IPS-NIHi11 (cell line): ENCODE measurements around the gene EFCAB3.
"Not testable (repeated sequence)": the region's sequence is repeated elsewhere in the genome, so short reads cannot be mapped to it uniquely, and the experiment has no call there.

Experiments used
- DNase-seq: peaks from one replicate; pipeline ENCODE4 v3.0.0; 2012; ENCODE audit warnings: mixed read lengths, low spot score

EFCAB3 gene

GRCh38 chr17:62465271-62465670 is 84.9 kb downstream of the EFCAB3 start:
- not testable (repeated sequence) for DNase-seq
